IPS DF 4.7 (cell line): ENCODE measurements around the gene GATA6.

Experiments
- DNase-seq: peaks from one replicate; pipeline ENCODE4 v3.0.0-alpha.2; 2013; ENCODE audit warnings: low spot score; ENCODE audit errors: extremely low read depth

Gene GATA6

GRCh38 chr18:22166069-22166950, 3.1 kb upstream of the GATA6 start:
- DNase-seq: no peak

DNA sequence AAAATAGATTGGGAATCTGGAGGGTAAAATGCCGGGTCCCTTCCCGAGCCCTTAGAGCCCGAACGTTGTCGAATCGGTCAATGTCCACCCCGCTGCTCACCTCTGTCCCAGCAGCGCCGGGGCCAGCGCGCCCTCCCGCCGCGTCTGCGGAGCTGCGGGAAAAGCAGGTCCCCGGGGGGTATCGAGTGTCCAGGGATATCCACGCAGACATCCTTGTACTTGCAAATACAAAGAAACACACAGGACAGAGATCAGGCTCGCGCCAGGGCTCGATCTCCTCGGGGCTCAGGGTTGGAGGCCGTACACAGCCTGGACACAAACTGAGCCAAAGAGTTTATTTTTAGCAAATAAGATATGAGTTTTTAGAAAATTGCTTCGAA, 2.3 kb upstream of the GATA6 start:
- no peak for DNase-seq

DNA sequence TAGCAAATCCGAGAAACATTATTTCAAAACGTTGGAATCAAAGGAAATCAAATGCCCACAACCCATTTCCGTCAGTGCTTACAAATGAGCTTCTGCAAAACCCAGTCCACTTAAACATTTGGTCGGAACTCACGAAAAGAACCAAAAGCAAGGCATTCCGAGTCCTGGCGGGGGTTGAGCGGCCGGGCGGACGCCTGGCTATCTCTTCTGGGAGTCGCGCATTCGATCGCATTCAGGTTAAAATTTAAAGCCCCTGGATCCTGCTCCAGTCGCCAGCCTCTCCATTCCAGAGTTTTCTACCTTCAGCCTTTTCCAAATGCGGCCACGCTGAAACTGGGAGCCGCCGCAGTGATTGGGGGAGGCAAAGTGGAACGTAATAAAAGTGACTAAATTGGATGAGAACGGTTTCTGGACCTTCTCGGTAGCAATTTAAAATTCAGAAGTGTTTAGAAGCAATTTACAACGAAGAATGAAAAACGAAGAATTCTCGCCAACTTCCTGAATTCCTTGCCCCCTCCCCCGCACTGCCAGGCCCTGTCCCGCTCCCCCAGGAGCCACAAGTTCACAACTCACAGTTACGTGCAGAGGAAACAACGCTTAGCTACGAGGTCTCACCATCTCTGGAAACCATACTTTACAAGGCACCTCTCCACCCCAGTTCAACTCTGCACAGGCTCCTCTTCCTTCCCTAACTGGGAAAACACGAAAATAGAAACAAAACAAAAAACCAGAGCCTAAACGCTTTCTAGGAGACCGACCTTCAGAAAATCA, 1.7 kb upstream of the GATA6 start:
- no peak for DNase-seq

GRCh38 chr18:22168360-22168921, 948 bp upstream of the GATA6 start:
- DNase-seq: no peak

GRCh38 chr18:22169889-22170420, 566 bp downstream of the GATA6 start:
- no peak for DNase-seq

- no peak for DNase-seq
Measured at GRCh38 chr18:22170421-22171257, 1.2 kb downstream of the GATA6 start.

DNA sequence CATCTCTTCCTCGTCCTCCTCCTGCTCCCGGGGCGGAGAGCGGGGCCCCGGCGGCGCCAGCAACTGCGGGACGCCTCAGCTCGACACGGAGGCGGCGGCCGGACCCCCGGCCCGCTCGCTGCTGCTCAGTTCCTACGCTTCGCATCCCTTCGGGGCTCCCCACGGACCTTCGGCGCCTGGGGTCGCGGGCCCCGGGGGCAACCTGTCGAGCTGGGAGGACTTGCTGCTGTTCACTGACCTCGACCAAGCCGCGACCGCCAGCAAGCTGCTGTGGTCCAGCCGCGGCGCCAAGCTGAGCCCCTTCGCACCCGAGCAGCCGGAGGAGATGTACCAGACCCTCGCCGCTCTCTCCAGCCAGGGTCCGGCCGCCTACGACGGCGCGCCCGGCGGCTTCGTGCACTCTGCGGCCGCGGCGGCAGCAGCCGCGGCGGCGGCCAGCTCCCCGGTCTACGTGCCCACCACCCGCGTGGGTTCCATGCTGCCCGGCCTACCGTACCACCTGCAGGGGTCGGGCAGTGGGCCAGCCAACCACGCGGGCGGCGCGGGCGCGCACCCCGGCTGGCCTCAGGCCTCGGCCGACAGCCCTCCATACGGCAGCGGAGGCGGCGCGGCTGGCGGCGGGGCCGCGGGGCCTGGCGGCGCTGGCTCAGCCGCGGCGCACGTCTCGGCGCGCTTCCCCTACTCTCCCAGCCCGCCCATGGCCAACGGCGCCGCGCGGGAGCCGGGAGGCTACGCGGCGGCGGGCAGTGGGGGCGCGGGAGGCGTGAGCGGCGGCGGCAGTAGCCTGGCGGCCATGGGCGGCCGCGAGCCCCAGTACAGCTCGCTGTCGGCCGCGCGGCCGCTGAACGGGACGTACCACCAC, 2.1 kb downstream of the GATA6 start:
- DNase-seq: no peak

DNA sequence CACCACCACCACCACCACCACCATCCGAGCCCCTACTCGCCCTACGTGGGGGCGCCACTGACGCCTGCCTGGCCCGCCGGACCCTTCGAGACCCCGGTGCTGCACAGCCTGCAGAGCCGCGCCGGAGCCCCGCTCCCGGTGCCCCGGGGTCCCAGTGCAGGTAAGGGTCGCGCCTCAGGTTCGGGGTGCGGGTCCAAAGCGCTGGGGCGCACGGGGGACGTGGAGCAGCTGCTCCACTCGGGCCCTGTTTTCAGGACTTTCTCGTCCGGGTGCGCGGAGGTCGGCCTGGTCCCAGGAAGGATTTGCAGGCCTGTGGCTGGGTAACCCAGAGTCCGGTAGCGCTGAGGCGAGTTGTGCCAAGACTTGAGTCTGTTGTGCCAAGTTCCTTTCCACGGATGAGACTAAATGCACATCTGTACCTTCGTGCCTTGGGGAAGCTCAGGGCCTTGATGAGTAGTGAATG, 2.8 kb downstream of the GATA6 start:
- DNase-seq: no peak

DNA sequence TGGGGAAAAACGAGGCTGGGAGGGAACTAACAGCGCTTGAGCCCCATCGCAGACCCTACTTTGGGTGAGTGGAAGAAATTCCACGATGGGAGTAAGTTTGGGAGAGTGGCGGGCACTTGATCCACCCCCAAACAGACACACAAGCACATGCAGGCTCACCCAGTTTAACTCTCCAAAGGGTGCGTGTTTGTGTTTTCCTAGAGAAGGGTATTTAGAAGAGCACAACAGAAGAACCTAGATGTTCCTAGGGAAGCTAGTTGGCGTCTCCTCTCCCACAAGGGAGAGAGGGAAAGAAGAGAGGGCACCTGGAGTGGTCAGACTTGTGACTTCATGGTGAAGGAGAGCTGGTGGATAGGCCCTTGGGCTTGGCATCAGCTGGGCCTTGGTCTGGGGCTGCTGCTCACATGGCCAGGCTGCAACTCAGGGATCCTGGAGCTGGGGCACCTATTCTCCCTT, 3.2 kb downstream of the GATA6 start:
- no peak for DNase-seq

- DNase-seq: no peak
Measured at GRCh38 chr18:22173221-22173927, 4.0 kb downstream of the GATA6 start.

- no peak for DNase-seq
Measured at GRCh38 chr18:22173928-22174301, 4.5 kb downstream of the GATA6 start.

DNA sequence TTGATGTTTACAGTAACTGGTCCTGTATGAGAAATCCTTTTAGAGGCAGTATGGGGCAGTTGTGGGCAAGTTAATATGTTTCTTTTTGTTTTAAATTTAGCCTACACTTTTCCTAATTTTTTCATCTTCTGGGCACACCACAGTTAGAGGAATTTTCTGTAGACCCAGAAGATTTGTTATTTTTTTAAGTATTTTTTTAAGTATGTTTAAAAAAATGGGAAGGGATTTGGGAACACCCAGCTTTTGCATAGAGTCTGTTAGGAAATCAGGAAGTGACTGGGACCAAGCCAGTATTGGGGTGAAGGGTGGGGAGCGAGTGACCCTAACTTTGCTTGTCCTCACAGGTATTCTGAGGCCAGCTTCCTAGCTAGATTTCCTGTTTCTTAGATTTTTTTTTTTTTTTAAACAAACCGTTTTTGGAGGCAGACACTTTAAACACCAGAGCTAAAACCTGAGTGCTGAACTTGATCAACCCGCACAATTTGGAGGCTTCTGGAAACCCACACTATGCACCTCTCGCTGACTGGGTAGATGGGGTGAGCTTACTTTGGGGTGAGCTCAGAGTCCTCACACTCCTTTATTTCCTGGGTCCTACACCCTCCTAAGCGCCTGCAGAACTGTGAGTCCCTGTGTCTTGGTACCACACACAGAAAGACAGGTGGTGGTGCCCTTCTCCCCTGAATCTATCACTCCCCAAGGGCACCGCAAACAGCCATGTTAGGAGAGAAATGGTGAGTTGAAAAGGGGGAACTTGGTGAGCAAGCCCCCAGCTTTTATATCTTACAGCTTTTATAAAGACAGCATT, 5.2 kb downstream of the GATA6 start:
- no peak for DNase-seq

DNA sequence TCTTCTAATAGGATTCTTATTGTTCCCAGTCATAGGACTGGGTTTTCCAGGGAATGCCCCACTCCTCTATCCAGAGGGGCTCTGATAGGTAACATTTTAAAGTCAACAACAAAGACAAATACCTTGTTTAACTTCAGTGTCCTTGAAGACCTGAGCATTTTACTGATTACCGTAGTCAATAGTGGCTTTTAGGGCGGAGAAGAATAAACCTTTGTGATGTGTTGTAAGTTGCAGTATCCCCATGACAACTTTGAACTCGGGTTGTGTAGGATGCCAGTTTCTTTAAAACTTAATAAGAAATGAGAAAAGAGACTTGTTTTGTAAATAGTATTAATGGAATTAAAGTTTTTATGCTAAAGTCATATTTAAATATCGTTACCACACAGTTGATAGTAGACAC, 6.0 kb downstream of the GATA6 start:
- no peak for DNase-seq

DNA sequence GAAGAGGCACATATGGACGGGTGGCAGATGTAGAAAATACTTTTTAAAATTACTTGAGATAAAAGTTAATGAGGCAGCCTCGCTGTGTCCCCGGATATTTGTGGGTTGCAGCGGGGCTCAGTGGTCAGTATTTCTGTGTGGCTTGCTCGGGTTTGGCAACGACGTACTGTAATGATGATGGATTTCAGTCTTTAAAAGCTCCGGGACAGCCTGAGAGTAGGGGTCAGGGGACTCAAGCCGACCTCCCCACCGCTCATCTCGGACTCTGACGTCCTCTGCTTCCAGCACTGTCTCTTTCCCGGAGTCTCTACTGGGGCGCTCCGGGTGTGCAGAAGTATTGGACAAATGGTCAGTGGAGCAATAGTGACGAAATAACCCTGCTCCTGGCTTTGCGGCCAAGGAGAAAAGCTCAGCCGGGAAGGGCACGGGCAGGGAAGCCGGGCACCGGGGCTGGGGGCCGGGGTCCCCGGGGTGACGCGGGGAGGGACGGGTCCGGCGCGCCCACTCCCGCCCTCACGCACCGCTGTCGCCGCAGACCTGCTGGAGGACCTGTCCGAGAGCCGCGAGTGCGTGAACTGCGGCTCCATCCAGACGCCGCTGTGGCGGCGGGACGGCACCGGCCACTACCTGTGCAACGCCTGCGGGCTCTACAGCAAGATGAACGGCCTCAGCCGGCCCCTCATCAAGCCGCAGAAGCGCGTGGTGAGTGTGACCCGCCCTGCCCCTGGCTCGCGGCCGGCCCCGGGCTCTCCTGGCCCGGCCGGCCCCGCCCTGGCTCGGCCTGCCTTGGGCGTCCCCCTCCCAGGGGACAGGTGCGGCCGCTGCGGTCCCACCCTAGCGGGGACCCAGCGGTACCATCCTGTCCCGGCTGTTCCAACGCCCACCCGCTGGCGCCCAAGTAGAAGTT, 7.3 kb downstream of the GATA6 start:
- DNase-seq: no peak

- DNase-seq: no peak
Measured at GRCh38 chr18:22177327-22177871, 8.0 kb downstream of the GATA6 start.

- DNase-seq: no peak
Measured at GRCh38 chr18:22179174-22179573, 9.8 kb downstream of the GATA6 start.

GRCh38 chr18:22179631-22180030, 10.2 kb downstream of the GATA6 start:
- DNase-seq: no peak
